ENCODE results near the gene DENND5A.
"Not testable (repeated sequence)": the region's sequence is repeated elsewhere in the genome, so short reads cannot be mapped to it uniquely, and the experiment has no call there.

DNA sequence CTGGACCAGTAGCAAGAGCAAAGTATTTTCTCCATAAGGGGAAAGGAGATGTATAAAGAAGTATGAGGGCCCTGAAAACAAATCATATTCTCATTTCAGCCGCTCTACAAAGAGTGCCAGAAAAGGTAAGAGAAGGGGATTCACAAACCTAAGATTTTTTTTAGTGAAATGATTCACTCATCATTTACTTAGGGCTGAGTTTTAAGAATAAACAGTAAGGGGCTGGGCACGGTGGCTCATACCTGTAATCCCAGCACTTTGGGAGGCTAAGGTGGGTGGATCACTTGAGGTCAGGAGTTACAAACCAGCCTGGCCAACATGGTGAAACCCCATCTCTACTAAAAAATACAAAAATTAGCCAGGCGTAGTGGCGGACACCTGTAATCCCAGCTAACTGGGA is 55.5 kb downstream of the DENND5A start:
- not testable (repeated sequence) for TF ChIP-seq EZH2 (IDR thresholded peaks at IDR 0.05; ENCODE audit: insufficient read depth, low read length)
- TF ChIP-seq, protein P1, sequence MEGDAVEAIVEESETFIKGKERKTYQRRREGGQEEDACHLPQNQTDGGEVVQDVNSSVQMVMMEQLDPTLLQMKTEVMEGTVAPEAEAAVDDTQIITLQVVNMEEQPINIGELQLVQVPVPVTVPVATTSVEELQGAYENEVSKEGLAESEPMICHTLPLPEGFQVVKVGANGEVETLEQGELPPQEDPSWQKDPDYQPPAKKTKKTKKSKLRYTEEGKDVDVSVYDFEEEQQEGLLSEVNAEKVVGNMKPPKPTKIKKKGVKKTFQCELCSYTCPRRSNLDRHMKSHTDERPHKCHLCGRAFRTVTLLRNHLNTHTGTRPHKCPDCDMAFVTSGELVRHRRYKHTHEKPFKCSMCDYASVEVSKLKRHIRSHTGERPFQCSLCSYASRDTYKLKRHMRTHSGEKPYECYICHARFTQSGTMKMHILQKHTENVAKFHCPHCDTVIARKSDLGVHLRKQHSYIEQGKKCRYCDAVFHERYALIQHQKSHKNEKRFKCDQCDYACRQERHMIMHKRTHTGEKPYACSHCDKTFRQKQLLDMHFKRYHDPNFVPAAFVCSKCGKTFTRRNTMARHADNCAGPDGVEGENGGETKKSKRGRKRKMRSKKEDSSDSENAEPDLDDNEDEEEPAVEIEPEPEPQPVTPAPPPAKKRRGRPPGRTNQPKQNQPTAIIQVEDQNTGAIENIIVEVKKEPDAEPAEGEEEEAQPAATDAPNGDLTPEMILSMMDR (IDR thresholded peaks at IDR 0.05; ENCODE audit: insufficient read depth, low read depth, low read length): not testable (repeated sequence)
